Lower leg skin (tissue), 4 donors: ENCODE data around the gene HDAC9. TPM values are rescaled to one million over a fixed set of nuclear protein-coding genes. Genes with fewer than 3 reads are reported as not detected.

Experiments used
- DNase-seq, 2 donors: peaks; one replicate each; pipeline ENCODE4 v3.0.0-alpha.2; 2019; ENCODE audit warnings: low spot score in 2 of 2
- H3K4me3 ChIP-seq: fragments of 200-600 bp; sonication (generic); 2 replicates; pipeline ENCODE4 v1.5.1; 2017; ENCODE audit warnings: mild to moderate bottlenecking, low read depth; ENCODE audit not compliant: poor library complexity, severe bottlenecking
- CTCF ChIP-seq, 3 donors: fragments of 450-650 bp; IDR thresholded peaks; one replicate each; pipeline ENCODE4 v1.5.1; 2016; ENCODE audit warnings: antibody characterized with exemption in 3 of 3, mild to moderate bottlenecking in 3 of 3, moderate library complexity in 2 of 3
- POLR2A ChIP-seq, 2 donors: fragments of 450-650 bp; IDR thresholded peaks; one replicate each; pipeline ENCODE4 v1.6.1; 2016 to 2017; ENCODE audit warnings: antibody characterized with exemption in 2 of 2, mild to moderate bottlenecking in 1 of 2, moderate library complexity in 1 of 2
- WGBS, 2 donors: methylation state at CpG; one replicate each; pipeline ENCODE4 v1.1.5; 2018; 5-methylcytosine and 5-hydroxymethylcytosine counted together
- intact Hi-C: fragments of 100-400 bp; cut with DNase I; formaldehyde crosslinking; loops from one replicate; pipeline ENCODE4 v1.15.0; 2023; ENCODE audit warnings: low total_unique reads
- total RNA-seq, 4 donors: library from RNA; depleted of rRNA; stranded (reverse); fragments of >200 nt; gene quantifications; one replicate each; pipeline ENCODE4 v1.1.0, GENCODE V29; 2016

The HDAC9 gene
- total RNA-seq, 4 donors from 2014 or later = 3.1 to 5.5 (median 4.7) TPM

GRCh38 chr7:18835001-18835690, 339.6 kb downstream of the HDAC9 start:
- H3K4me3 ChIP-seq = no peak overlapping the region
- 52 to 58% methylated on average over 7 of the region's 7 CpGs for WGBS, 2 donors
- no peak for TF ChIP-seq CTCF (IDR thresholded peaks at IDR 0.05)
- TF ChIP-seq POLR2A (IDR thresholded peaks at IDR 0.05) = no peak
- intact Hi-C loops = no loop called here
- DNase-seq = no peak

GRCh38 chr7:18843979-18844378, 348.4 kb downstream of the HDAC9 start:
- H3K4me3 ChIP-seq = no peak overlapping the region
- TF ChIP-seq CTCF (IDR thresholded peaks at IDR 0.05) (no peak), POLR2A (IDR thresholded peaks at IDR 0.05) (no peak)
- whole genome bisulfite sequencing, 2 donors = 67 to 75% methylated on average over 3 of the region's 3 CpGs
- intact Hi-C loops = no loop called here
- no peak for DNase-seq

- intact Hi-C loops = no loop called here
- no peak for DNase-seq
- no peak overlapping the region for H3K4me3 ChIP-seq
- WGBS, 2 donors = 82 to 90% methylated on average over 5 of the region's 5 CpGs
- no peak for TF ChIP-seq POLR2A (IDR thresholded peaks at IDR 0.05)
- TF ChIP-seq CTCF (IDR thresholded peaks at IDR 0.05) = no peak
These were observed 349.2 kb downstream of the HDAC9 start for GRCh38 chr7:18844735-18845134.

GRCh38 chr7:18845700-18846099, 350.2 kb downstream of the HDAC9 start:
- TF ChIP-seq POLR2A (IDR thresholded peaks at IDR 0.05) (no peak), CTCF (IDR thresholded peaks at IDR 0.05) (no peak)

GRCh38 chr7:18846765-18847215, 351.2 kb downstream of the HDAC9 start:
- 40 to 56% methylated on average over 4 of the region's 4 CpGs for WGBS, 2 donors
- intact Hi-C loops = no loop called here
- no peak for DNase-seq
- H3K4me3 ChIP-seq = no peak overlapping the region
- TF ChIP-seq POLR2A (IDR thresholded peaks at IDR 0.05) (no peak), CTCF (IDR thresholded peaks at IDR 0.05) (no peak)

More at GRCh38 chr7:18845700-18846099, 350.2 kb downstream of the HDAC9 start:
- no peak for DNase-seq
- H3K4me3 ChIP-seq = no peak overlapping the region
- intact Hi-C loops = no loop called here
- WGBS, 2 donors = 82% methylated on average over 6 of the region's 6 CpGs

GRCh38 chr7:18849130-18849529, 353.6 kb downstream of the HDAC9 start:
- H3K4me3 ChIP-seq = no peak overlapping the region
- intact Hi-C loops = no loop called here
- no peak for TF ChIP-seq CTCF (IDR thresholded peaks at IDR 0.05)
- TF ChIP-seq POLR2A (IDR thresholded peaks at IDR 0.05) = no peak
- WGBS, 2 donors = 81 to 93% methylated on average over 1 of the region's 1 CpG
- DNase-seq = no peak
